ENCODE data around the gene INF2.
"Not testable (repeated sequence)": the region's sequence is repeated elsewhere in the genome, so short reads cannot be mapped to it uniquely, and the experiment has no call there.

INF2 gene

DNA sequence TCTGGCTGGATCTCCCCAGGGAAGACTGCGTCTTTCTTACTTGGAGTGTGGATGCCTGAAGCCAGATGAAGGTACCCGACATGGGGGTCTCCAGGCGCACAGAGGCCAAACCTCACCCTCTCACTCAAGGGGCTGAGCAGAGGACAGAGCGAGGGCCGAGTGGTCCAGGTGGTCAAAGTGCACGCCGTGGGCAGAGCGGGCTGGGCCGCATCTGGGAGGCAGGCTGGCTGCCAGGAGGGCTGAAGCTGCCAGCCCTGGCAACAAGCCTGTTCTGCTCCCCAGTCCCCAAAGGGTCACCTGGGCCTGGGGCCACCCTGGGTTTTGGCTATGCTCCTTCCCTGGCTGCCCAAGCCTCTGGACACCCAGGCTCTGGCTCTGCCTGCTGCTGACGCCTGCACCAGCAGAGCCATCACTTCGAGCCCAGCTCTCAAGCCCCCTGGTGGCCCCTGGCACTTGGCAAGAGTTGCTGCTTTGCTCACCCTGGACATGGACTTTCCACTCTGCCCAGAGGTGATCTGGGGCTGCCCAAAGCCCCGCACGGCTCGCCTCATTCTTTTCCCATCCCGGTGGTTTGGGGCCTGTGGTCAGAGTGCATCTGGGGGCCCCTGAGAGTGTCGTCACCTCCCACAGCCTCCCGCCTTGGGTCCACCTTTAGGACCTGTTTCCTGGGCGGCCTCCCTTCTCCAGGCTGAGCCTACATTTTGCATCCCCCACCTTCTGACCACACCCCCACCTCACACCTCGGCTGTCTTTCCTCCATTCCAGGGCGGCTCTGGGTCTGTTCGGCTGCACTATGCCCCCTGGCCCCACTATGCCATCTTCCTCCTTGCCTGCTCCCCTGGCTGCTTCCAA, 37.4 kb downstream of the INF2 start:
- H3K27me3 Mint-ChIP-seq (ENCODE audit: low read depth, poor library complexity), result peaks cover 21% of the 10 kb centered on the region
- TF ChIP-seq, protein P1, sequence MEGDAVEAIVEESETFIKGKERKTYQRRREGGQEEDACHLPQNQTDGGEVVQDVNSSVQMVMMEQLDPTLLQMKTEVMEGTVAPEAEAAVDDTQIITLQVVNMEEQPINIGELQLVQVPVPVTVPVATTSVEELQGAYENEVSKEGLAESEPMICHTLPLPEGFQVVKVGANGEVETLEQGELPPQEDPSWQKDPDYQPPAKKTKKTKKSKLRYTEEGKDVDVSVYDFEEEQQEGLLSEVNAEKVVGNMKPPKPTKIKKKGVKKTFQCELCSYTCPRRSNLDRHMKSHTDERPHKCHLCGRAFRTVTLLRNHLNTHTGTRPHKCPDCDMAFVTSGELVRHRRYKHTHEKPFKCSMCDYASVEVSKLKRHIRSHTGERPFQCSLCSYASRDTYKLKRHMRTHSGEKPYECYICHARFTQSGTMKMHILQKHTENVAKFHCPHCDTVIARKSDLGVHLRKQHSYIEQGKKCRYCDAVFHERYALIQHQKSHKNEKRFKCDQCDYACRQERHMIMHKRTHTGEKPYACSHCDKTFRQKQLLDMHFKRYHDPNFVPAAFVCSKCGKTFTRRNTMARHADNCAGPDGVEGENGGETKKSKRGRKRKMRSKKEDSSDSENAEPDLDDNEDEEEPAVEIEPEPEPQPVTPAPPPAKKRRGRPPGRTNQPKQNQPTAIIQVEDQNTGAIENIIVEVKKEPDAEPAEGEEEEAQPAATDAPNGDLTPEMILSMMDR (IDR thresholded peaks at IDR 0.05), result no peak
- no peaks in the 10 kb centered on the region for H3K9me3 Mint-ChIP-seq
- peak; percentile 40 for DNase-seq
- H3K36me3 Mint-ChIP-seq (ENCODE audit: low read depth), result no peaks in the 10 kb centered on the region
- H3K27ac Mint-ChIP-seq, result no peak overlapping the region
- H3K4me1 Mint-ChIP-seq, result peaks cover 17% of the 10 kb centered on the region
- H3K4me3 Mint-ChIP-seq, result no peak overlapping the region

DNA sequence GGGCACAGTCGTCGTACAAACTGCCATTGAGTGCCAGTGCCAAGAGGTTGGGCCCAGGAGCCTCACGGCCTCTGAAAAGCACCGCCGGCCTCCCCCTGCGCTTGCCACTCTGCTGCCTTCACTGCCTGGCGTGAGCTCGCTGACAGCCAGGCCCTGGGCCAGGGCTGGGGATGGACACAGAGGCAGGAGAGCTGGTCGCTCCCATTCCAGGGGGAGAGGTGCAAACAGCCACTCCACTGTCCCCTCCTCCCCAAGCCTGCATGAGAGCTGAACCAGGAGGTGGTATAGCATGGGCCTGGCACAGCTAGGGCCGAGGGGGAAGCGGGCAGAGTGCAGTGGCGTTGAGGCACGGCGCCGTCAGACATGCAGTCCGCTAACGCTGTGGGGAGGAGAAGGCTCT, 39.2 kb downstream of the INF2 start:
- Mint-ChIP-seq H3K4me1 (peaks cover 12% of the 10 kb centered on the region), H3K4me3 (no peak overlapping the region), H3K9me3 (no peaks in the 10 kb centered on the region), H3K27ac (no peak overlapping the region), H3K36me3 (ENCODE audit: low read depth) (no peaks in the 10 kb centered on the region), H3K27me3 (ENCODE audit: low read depth, poor library complexity) (peaks cover 21% of the 10 kb centered on the region)
- DNase-seq, result no peak
- TF ChIP-seq, protein P1 (IDR thresholded peaks at IDR 0.05), result no peak

DNA sequence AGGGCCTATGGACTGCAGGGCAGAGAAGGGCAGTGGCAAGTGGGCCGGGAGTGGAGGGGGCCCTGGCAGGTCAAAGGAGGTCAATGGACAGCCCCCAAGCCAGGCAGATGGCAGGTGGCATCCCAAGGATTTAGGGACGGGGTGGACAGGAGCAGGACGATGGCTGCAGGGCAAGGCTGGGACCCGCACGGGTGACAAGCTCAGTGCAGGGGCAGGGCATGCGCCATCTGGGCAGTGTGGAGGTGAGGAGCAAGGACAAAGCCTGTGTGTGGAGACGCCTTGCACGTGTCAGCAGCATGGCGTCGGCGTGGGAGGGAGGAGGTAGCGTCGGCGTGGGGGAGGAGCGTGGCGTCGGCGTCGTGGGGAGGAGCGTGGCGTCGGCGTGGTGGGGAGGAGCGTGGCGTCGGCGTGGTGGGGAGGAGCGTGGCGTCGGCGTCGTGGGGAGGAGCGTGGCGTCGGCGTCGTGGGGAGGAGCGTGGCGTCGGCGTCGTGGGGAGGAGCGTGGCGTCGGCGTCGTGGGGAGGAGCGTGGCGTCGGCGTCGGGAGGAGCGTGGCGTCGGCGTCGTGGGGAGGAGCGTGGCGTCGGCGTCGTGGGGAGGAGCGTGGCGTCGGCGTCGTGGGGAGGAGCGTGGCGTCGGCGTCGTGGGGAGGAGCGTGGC, 39.9 kb downstream of the INF2 start:
- DNase-seq; H3K4me3 Mint-ChIP-seq; H3K9me3 Mint-ChIP-seq; H3K27ac Mint-ChIP-seq; H3K36me3 Mint-ChIP-seq (ENCODE audit: low read depth): not testable (repeated sequence)
- H3K27me3 Mint-ChIP-seq (ENCODE audit: low read depth, poor library complexity), result peaks cover 21% of the 10 kb centered on the region
- peaks cover 12% of the 10 kb centered on the region for H3K4me1 Mint-ChIP-seq

DNA sequence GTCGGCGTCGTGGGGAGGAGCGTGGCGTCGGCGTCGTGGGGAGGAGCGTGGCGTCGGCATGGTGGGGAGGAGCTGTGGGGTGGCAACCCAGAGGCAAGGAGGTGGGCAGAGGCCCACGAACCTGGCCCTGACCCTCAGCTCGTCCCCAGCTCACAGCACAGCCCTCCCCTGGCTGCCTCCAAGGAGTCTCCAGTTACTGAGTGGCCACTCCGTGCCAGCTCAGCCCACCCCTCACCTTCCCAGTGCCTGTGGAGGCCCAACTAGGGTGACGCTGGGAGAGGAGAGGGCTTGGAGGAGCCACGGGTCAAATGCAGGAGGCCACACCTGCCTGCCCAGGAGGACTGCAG, 40.4 kb downstream of the INF2 start:
- Mint-ChIP-seq H3K27ac (no peak overlapping the region), H3K4me1 (peaks cover 12% of the 10 kb centered on the region), H3K27me3 (ENCODE audit: low read depth, poor library complexity) (peaks cover 21% of the 10 kb centered on the region), H3K36me3 (ENCODE audit: low read depth) (no peaks in the 10 kb centered on the region), H3K4me3 (no peak overlapping the region), H3K9me3 (no peaks in the 10 kb centered on the region)
- no peak for DNase-seq
- TF ChIP-seq, protein P1 (IDR thresholded peaks at IDR 0.05), result no peak

DNA sequence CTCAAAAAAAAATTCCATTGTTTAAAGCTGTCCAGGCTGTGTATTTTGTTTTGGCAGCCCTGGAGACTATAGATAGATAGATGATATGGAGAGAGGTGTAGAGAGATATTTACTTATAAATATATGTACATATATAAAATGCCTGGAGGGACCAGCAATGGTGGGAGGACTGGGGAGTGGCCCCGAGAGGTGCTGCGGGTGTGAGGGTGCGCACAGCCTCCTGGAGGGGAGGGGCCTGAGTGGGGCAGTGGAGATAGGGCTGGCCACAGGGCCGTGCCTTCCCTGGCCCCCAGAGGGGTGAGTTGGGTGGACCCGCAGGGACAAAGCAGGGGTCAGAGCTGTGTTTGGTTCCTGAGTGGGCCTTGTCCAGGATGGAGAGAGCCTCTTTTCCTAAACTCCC, 41.1 kb downstream of the INF2 start:
- H3K4me1 Mint-ChIP-seq, result peaks cover 8% of the 10 kb centered on the region
- no peaks in the 10 kb centered on the region for H3K9me3 Mint-ChIP-seq
- peaks cover 21% of the 10 kb centered on the region for H3K27me3 Mint-ChIP-seq (ENCODE audit: low read depth, poor library complexity)
- no peak for DNase-seq
- H3K4me3 Mint-ChIP-seq, result no peak overlapping the region
- H3K27ac Mint-ChIP-seq, result no peak overlapping the region
- TF ChIP-seq, protein P1 (IDR thresholded peaks at IDR 0.05), result no peak
- no peaks in the 10 kb centered on the region for H3K36me3 Mint-ChIP-seq (ENCODE audit: low read depth)

DNA sequence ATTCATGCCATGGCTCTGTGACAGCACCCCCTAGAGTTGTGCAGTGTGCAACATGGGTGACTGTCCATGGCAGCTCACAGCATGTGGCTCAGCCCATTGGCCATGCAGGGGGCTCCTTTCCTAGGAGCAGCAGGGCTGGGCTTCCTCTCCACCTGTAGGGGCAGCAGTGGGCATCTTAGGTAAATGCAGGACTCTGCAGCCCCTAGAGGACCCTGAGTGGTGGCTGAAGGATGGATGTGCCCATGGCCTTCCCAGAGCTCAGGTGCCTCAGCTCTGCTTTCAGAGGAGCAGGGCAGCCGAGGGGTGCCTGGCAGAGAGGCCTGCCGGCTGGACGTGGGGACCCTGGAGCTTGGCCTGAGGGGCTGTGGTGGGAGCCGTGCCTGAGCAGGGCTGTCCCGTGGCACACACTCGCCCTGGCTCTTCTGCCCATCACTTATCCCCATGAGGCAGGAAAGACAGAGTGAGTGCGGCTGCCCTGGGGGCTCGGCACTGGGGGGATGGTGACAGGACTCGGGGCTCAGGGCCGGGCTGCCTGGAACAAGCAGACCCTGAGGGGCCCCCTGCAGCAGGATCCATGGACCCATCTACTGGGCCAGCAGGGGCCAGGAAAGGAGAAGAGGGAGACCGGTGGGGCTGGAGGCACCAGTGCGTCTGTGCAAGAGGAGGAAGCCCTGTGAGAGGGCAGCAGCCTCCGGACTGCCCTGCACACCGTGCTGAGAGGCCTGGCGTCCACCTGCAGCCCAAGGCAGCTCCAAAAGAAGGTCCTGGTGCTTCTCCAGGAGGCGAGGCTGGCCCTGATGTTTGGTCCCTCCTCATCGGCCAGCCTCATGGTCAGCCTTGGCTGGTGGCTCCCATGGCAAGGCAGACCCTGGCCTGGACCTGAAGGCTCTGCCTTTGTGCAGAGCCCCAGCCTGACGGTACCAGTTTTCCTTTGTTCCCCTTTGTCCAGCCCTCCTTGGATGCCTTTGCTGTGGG, 42.2 kb downstream of the INF2 start:
- peak overlapping the region; percentile 54 for H3K27ac Mint-ChIP-seq
- H3K36me3 Mint-ChIP-seq (ENCODE audit: low read depth), result no peaks in the 10 kb centered on the region
- peaks cover 21% of the 10 kb centered on the region for H3K27me3 Mint-ChIP-seq (ENCODE audit: low read depth, poor library complexity)
- H3K9me3 Mint-ChIP-seq, result no peaks in the 10 kb centered on the region
- no peak for DNase-seq
- peaks cover 17% of the 10 kb centered on the region for H3K4me1 Mint-ChIP-seq
- TF ChIP-seq, protein P1 (IDR thresholded peaks at IDR 0.05), result no peak
- no peak overlapping the region for H3K4me3 Mint-ChIP-seq

Data from nephron progenitor cell (in vitro differentiated cells).